RCC 7860 (cell line): ENCODE data around the gene ACADS.
A peak's percentile ranks its signal among the peaks of the same experiment; 100 is the strongest.

ENCODE experiments used
- DNase-seq: peaks from one replicate; pipeline ENCODE4 v3.0.0-alpha.2; 2015; ENCODE audit warnings: low spot score
- FAIRE-seq: peaks from 2 replicates; lab custom pipeline; 2012; peaks lifted over from hg19 to GRCh38; lab: Jason Lieb, UNC

Gene ACADS

DNA sequence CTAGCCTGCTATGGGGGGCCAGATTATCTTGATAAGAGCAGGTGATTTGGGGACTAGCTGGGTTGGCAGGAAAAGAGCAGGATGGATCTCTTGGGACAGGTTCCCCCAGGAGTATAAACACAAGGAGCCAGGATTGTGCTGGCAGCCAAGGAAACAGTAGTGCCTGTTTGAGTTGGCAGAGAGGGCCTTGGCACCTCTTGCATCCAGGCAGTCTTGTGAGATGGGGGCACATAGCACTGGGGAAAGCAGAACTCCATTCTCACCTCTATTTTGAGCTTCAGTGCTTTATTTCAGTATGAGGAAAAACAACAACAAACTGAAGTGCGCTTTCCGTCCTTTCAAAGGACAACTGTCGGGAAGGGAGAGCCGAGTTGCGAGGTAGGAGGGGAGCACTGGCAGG, 24.7 kb upstream of the ACADS start:
- no peak for DNase-seq
- no peak for FAIRE-seq

DNA sequence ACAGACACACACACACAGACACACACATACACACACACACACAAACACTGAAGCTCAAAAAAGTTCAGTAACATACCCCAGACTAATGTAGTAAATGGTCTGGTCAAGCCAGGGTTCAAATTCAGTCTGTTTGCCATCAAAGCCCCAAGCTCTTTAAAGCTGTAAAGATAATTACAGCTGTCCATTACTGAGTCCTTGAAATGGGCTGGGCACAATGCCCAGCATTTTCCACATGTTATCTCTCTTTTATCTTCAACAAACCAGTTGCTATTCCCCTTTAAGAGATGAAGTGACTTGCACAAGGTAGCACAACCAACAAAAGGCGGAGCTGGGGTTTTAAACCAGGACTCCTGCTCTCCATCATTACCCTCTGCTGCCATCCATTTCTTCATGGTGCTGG, 23.0 kb upstream of the ACADS start:
- DNase-seq (no peak), FAIRE-seq (no peak)

DNA sequence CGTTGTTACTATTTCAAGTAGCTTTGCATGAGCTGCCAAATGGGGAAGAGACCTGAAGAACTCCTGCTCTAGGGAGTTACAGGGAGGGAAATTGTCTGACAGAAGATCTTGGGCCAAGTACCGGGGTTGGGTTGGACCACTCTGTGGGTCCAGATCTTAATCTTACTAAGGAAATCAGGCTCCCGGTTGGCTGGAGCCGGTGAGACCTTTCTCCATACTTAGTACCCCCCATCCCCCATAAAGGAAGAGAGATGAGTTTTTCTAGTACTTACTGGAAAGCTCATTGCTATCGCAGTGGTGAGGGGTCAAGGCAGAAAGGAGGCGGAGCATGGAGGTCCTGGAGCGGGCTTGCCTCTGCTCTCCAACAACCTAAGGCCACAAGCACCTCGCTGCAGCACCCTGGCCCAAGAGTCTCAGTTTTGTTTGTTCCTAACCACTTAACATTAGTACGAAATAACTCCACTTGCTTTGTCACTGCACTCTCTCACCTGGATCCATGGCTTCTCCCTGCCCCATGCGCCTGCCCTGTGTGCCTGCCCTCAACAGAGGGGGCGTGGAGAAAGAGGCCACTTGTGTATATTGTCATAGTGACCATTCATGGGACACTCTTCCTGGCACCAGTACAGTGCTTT, 22.2 kb upstream of the ACADS start:
- no peak for FAIRE-seq
- no peak for DNase-seq

DNA sequence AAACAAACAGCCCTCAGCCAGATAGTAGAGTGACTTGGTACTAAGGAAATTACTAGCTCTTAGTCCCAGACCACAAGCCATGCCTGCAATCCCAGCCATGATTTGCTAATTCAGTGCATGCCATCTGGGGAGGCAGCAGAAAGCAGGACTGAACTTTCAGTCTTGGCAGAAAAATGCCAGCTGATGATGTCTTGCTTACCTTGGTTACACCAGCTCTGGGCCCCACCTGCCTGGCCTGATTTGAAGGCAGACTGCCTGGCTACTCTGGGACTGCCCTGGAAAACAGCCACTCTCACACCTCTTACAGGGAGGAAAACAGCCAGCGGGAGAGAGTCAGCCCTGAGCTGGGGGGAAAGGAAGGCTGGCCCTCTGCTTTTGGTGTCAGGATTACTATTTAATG, 20.0 kb upstream of the ACADS start:
- no peak for FAIRE-seq
- DNase-seq, result no peak

DNA sequence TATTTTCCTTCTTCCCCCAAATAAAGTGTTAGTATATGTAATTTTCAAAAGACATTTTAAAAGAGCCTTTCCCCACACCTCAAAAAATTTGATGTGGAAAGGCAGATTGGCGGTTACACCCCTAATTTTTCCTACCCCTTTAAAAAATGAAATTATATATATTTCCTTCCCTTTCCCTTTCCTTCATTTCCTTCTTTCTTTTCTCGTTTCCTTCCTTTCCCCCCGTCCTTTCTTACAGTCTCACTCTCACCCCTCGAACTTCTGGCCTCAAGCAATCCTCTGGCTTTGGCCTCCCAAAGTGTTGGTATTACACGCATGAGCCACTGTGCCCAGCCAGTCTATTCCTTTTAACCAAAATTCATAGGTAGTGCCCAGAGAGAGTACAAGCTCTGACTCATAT, 19.6 kb upstream of the ACADS start:
- no peak for FAIRE-seq
- no peak for DNase-seq

DNA sequence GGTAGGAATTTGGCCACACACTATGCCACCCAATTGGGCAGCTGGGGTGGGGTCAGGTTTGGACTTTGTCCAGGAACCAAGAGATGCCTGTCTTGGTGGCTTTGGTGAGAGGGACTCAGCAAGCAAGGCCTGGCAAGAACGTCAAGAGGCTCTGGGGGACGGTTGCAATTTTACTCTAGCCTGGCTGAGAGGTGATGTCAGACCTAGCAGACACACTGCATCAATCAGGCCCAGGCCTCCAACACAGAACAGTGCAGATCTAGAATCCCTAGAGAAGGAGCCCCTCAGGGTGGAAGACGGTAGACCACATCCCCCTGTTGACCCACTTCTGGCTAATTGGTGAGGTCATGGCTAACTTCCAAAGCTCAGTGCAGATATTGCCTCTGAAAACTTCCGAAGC, 17.0 kb upstream of the ACADS start:
- DNase-seq (no peak), FAIRE-seq (no peak)

DNA sequence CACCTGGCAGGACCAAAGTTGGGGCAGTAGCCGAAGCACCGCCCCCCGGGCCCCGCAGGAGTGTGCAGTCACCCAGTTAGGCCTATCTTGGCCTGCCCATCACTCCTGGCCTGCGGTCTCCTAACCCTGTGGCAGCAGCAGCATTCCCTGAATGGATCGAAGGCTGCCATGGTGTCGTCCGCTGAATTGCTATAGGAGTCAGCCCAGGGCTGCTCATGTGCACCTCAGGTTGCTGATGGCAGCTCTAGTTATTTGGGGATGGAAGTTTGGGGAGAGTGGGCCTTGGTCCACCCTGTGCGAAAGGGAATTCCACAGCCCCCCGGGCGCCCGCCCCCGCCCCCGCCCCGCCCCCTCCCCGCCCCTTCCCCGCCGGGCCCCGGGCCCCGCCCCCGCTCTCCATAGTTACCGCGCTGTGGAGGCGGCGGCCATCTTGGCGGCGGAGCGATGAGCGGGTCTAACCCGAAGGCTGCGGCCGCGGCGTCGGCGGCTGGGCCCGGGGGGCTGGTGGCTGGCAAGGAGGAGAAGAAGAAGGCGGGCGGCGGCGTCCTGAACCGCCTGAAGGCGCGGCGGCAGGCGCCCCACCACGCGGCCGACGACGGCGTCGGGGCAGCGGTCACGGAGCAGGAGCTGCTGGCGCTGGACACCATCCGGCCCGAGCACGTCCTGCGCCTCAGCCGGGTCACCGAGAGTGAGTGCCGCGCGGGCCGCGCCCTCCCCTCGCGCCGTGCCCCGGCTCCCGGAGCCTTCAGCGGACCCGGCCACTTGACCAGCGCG, 15.4 kb upstream of the ACADS start, which contains the start of gene UNC119B:
TSS of gene UNC119B (plus strand) at position 428 of the 774 bp plus-strand sequence. CDS start at position 445, 17 bp downstream.
- DNase-seq, result peak; percentile 25
- no peak for FAIRE-seq

DNA sequence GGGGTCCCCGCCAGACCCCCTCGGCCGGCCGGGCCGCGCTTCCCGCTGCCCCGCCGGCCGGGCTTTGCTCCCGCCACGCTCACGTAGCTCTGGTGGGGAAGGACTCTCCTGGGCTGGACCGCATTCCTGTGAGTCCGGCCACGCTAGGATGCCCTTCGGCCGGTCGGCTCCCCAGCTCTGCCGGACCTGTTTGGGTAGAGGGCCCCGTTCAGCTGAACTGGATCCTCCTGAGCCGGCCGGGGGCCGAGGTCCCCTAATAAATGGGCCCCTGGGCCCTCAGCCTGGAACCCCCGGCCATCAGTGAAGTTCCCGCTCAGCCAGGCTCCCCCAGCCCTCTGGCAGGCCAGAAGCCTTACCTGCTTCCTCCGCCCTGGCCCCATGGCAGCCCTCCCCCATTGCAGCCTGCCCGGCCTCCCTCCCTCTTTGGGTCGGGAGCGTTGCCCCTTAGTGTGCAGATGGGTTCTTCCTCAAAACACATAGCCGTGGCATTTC, 14.8 kb upstream of the ACADS start:
- FAIRE-seq, result no peak
- DNase-seq, result no peak

DNA sequence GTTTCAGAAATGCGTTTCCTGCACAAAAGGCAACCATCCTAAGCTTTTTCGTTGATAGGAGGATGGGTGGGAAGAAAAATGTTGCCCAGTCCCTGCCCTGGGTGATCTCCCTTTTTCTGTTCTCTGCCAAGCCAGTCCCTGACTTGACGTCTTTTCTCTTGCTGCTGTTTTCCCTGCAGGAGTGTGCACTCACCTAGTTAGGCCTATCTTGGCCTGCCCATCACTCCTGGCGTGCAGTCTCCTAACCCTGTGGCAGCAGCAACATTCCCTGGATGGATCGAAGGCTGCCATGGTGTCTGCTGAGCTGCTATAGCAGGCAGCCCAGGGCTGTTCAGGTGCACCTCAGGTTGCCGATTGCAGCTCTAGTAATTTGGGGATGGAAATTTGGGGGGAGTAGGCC, 14.2 kb upstream of the ACADS start:
- FAIRE-seq, result no peak
- DNase-seq, result no peak

DNA sequence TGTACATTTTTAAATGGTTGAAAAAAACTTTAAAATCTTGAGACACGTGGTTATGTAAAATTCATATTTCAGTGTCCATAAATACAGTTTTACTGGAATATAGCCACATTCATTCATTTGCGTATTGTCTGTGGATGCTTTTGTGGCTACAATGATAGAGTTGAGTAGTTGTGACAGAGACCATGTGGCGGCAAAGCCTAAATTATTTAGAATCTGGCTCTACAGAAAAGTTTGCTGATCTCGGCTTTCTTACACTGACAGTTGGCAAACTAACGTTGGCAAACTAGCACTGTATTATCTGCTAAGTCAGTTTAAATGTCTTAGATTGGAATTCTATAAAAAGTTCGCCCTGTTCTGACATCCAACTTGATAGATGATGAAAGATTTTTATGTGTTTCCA, 13.0 kb upstream of the ACADS start:
- DNase-seq, result no peak
- no peak for FAIRE-seq

DNA sequence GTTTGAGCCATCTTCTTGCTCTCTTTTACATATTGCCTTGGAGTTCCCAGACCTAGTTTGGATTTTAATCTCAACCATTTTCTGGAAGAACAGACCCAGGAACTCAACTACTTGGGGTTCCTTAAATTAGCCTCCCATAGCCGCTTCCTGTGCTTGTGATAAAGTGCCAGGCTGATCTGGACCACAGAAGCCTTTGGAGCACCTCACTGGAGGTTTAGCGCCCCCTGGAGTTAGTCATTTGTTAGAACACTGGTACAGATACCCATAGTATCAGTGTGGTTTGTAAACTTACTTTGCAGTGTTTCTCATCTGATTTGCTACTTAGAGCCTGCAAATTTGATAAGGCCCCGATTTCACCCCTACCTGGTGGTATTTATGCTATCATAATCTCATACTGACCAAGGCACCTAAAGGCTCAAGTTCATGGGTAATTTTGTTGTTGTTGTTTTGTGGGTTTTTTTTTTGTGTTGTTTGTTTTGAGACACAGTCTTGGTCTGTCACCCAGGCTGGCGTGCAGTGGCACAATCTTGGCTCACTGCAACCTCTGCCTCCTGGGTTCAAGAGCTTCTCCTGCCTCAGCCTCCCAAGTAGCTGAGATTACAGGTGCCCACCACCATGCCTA, 11.7 kb upstream of the ACADS start:
- DNase-seq, result peak; percentile 58
- peak; percentile 52 for FAIRE-seq

DNA sequence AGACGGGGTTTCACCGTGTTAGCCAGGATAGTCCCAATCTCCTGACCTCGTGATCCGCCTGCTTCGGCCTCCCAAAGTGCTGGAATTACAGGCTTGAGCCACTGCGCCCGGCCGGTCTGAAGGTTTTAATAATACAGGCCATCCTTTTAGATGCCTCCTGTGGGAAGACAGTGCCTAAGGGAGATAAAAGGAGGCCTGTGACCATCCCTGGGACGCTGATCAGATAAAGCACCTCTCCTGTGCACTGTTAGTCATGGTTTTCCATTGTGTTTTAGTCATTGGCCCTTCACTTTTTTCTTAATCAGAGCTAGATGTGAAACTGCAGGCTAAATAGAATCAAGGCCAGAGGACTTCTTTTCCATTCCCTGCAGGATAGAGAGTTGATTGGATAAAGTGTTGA, 7.6 kb upstream of the ACADS start:
- DNase-seq (no peak), FAIRE-seq (no peak)

DNA sequence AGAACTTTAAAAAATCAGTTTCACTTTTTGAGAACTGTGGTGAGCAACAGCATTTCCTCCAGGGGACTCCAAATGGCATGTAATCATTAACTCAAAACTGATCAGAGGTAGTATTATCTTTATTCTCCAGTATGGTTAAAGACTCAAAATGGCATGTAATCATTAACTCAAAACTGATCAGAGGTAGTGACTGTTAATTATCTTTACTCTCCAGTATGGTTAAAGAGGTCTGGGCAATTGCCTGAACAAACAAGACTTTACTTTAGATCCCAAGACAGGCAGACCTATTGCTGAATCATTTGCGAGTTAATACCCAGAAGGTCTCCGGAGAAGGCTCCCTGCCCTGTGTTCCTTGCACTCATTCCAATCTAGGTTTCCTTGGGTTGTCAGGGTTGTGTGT, 6.6 kb upstream of the ACADS start:
- DNase-seq (peak; percentile 14), FAIRE-seq (peak; percentile 43)

DNA sequence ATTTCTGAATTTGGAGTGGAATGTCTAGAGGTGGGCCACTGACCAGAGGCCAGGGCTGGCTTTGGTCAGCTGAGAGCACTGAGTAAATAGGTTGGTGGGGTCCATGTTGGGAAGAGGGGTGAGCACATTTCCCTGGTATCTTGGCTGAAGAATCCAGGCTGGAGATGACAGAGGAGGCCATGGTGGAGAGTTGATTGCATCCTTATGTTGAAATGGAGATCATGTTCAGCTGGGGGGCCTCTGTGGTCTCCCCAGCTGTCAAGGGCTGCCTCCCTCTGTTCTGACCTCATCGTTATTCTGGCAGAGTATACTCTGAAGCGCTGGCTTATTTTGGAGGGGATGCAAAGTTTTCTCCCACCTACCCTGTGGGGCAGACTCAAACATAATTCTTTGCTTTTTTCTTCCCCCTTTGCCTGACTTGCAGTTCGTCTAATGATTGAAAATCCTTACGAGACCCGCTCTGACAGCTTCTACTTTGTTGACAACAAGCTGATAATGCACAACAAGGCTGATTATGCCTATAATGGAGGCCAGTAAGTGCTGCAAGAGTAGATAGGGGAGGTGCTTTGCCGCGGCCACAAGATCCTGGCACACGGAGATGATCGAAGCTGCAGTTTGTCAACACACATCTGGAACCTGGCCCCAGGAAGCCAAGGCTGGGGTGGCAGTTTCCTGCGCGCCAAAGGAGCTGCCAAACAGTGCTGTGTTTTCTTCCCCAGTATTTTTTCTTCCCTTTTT, 6.0 kb upstream of the ACADS start:
- DNase-seq (no peak), FAIRE-seq (no peak)

DNA sequence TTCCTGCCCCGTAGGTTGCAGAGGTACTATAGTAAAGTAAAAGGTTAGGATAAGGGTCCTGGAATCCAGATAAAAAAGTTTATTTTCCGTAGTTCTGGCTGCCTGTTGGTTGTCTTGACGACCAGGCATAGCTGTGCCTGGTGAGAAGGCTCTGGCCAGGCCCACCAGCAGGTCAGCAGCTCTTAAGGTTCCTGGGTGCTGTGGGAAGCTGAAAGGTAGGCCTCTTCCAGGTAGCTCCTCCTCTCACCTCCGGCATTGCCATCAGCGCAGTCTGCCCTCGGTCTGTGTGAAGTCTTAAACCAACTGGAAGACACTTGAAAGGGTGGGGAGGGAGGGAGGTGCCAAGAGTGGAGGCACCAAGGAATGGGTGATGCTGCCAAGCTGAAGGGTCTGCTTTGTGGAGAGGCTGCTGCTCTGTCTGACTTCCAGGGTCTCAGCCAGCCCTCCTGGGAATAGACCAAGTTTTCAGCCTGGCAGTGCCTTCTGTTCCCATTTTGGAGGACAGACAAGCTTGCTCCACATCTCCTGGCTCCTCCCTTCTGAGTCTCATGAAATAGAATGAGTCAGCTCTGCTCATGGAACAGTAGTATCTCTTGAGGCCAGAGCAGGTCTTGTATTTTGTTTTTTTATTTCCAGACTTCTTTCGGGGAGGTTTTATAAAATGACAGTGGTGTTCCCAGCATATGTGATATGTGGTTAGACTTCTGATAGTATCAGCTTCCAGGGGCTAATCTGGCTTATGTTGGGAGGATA, 5.2 kb upstream of the ACADS start:
- FAIRE-seq, result no peak
- DNase-seq, result no peak

DNA sequence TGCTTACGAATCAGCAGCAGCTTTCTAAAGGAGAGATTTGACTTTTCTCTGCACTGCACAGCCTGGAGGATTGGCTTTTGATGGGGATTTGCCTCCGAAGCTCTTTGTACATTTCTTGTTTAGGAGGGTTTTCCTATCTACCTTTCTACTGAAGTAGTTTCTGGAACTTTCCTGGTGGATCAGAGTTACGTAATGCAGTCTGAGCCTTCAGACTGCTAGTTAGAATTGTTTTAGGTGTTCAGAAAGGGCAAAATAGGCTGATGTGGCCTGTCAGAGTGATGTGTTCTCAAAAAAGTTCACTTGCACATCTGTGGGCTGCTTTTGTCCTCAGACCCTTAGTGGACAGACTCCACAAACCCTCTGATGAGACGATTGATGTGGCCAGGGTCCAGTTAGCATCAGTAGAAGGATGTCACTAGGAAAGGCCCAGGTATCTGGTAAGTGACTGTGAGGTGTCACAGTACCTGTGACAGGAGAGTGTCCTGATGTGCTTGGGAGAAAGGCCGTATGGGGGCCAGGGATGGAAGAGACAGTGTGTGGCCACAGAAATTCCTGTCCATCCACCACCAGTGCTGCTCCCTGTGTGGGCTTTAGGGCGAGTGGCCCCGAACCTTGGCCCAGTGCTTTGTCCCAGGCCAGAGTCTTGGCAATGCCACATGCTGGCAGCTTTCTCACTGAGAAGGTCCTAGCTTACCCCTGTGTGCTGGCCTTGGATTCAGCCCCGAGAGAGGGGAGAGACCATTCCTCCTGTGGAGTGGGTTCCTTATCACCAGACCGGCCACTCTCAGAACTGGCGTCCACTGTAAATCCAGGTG, 4.4 kb upstream of the ACADS start:
- DNase-seq (no peak), FAIRE-seq (no peak)

DNA sequence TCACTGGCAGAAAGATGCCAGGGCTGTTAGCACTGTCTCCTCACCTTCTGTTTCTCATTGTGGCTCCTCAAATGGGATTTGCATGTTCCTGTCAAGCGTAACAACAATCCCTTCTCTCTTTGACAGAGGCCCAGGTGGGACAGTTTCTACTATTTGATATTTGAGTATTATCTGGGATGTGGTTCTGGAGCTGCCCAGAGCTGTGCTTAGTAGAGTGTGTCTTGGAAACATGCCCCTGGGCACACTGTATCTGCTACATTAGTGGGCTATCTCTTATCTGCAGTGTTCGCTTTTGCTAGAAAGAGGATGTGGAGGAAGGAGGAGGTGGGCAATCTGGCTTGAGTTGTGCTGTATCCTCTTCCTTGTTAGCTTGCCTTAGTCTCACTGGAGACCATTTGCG, 3.8 kb upstream of the ACADS start:
- FAIRE-seq (no peak), DNase-seq (no peak)

DNA sequence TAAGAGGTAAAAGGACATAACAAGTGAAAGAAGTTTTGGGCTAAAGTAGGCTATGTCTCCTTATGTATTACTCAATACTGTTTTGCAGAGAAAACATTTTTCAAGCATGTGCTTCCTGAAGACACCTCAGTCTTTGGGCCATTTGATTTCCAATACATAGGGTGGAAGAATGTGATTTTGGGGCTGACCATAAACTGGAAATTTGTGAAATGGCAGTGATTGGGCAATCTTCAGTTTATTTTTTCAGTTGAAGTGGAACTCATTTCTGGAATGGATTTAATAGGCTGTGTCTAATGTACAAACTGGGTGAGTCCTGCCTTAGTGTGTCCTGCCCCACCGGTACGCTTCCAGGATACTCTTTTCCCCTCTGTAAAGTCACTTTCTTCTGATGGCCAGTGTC, 2.8 kb upstream of the ACADS start:
- FAIRE-seq, result no peak

DNA sequence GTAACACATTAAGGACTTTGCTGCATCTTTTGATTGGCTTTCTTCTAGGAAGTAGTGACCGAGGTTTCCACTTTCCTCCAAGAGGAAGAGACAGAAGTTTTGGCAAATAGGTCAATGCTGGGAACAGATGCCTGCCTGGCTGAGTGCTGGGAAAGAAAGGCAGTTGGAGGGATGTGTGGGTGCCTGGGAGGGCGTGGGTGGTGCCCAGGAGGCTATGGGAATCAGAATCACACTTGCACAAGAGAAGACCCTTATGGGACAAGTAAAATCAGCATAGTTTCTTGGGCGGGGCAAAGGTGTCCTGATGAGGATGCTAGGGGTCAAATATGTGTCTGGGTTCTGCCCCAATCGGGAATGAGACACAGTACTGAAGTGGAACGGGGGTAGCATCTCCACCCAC, 906 bp upstream of the ACADS start:
- DNase-seq (no peak), FAIRE-seq (no peak)

More for the DNA sequence above, 2.8 kb upstream of the ACADS start:
- DNase-seq, result no peak

DNA sequence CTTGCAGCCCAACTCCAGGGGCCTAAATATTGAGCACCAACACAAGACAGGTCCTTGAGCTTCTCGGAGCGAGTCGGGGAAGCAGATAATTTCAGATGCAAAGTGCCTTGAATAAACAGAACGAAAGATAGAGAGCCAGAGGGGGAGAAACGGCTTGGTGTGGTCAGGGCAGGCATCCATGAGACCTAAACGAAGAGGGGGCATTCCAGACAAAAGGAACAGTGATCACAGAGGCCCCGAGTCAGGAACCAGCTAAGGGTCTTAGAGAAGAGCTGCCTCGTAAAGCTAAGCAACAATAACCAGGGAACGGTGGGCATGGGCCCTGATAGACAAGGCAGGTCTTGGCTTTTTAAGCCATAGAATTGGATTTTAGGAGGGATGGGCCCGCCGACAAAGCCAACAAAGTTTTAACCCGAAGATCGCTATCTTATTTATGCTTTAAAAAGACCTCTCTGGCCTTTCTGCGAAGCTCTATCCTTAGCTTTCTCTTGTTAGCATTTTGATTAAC, 421 bp upstream of the ACADS start:
- FAIRE-seq, result no peak
- DNase-seq, result no peak
